Activated CD8-positive, alpha-beta memory T cell treated with anti-CD3 and anti-CD28 coated beads, Interleukin-2, amount 10 ng/mL, durations not matched to agents 7 days and 5 days (primary cell): ENCODE data around the gene GIMAP5. TPM values are rescaled to one million over a fixed set of nuclear protein-coding genes. Genes with fewer than 3 reads are reported as not detected.

ENCODE experiments used
- ATAC-seq: fragments of 150-1000 bp; cut with Tn5 transposase; one replicate; pipeline ENCODE4 v1.10.0; 2021; ENCODE audit warnings: moderate library complexity
- CTCF ChIA-PET: fragments of 350-600 bp; sonication (Branson Sonifier 250); formaldehyde crosslinking; loops from one replicate; lab custom pipeline; 2021; ENCODE audit warnings: antibody characterized with exemption; lab: Charles Lee
- DNase-seq: peaks from one replicate; pipeline ENCODE4 v3.0.0-alpha.2; 2020
- H3K27ac Mint-ChIP-seq: one replicate; pipeline ENCODE4 v1.8.0; 2021; ENCODE audit warnings: mild to moderate bottlenecking, mixed read lengths
- H3K27me3 Mint-ChIP-seq: one replicate; pipeline ENCODE4 v1.8.0; 2021; ENCODE audit warnings: mixed read lengths
- H3K36me3 Mint-ChIP-seq: one replicate; pipeline ENCODE4 v1.8.0; 2021; ENCODE audit warnings: mild to moderate bottlenecking, mixed read lengths
- H3K4me1 Mint-ChIP-seq: one replicate; pipeline ENCODE4 v1.8.0; 2021; ENCODE audit warnings: mixed read lengths
- H3K4me3 Mint-ChIP-seq: one replicate; pipeline ENCODE4 v1.8.0; 2021; ENCODE audit warnings: mild to moderate bottlenecking, moderate library complexity, mixed read lengths
- H3K9me3 Mint-ChIP-seq: one replicate; pipeline ENCODE4 v1.8.0; 2022; ENCODE audit warnings: low read depth, mixed read lengths
- total RNA-seq, 2 experiments: library from RNA; stranded (reverse); gene quantifications; one replicate each; pipeline ENCODE4 v1.2.3, GENCODE V29; 2021

The GIMAP5 gene
- total RNA-seq, 2 experiments from 2014 or later: 41.0 to 42.5 TPM

DNA sequence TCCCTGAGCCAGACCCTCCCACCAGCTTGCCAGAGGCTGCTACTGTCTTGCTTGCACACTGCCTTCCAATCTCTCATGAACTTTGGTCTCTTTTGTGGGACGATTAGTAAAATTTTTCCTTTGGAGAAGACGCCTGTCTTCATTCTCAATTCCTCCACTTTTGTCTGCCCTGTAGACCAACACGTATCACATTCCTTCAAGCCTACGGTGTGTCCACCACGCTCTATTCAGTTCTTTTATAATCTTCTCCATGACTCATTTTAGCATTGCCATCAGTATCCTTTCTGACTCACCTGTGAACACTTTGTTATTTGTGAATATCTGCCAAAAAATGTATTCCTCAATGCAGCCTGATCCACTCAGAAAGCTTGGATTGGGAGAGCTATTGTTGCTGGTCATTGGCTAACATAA is 1.4 kb downstream of the GIMAP5 start:
- DNase-seq: no peak
- H3K27me3 Mint-ChIP-seq: no peaks in the 10 kb centered on the region
- peak overlapping the region; percentile 94 for H3K4me3 Mint-ChIP-seq
- CTCF ChIA-PET: interaction anchor here (0.7 to 3.3 kb wide), 11 partner anchors 8 to 289 kb away, joined by 3 to 24 read pairs (median 4); partner anchors contain the start of genes GIMAP1, GIMAP6 and GIMAP8
- peaks cover 59% of the 10 kb centered on the region for H3K36me3 Mint-ChIP-seq
- ATAC-seq: peak; percentile 31
- H3K27ac Mint-ChIP-seq: peak overlapping the region; percentile 98
- no peaks in the 10 kb centered on the region for H3K9me3 Mint-ChIP-seq
- H3K4me1 Mint-ChIP-seq: peaks cover 83% of the 10 kb centered on the region

DNA sequence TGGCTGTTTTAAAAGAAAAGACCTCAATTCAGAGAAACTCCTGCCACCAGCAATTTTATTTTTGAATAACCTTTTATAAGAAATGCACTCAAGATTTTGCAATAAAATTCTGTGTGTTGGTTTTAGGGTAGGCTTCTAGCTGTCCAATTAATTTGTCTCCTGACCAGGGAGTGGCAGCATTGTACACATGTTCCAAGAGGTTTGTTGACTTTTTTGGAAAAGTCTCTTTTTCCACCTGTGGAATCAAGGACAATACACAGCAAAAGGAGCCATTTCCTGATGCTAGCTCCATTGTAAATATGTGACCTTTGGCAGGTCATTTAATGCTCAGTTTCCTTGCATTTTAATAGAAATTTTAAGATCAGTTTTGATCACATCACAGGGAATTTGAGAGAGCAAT is 1.8 kb downstream of the GIMAP5 start:
- H3K27ac Mint-ChIP-seq: peak overlapping the region; percentile 98
- ATAC-seq: no peak
- H3K36me3 Mint-ChIP-seq: peaks cover 63% of the 10 kb centered on the region

DNA sequence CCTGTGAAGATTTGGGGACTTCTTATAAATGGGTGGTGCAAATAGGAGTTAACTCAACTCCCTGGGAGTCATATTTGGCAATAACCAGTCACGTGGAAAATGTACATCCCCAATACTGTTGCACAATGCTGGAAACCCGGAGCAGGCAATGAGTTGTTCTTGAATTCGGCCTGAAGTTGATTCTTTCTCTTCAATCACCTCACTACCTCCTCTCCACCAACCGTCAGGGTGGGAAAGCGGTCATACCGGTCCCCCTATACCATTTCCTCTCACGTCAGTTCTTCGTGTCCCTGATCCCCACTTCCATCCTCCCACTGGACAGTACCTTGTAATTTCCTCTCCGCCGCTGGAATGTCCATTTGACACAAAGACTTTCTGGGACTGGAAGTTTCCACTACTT is 2.8 kb downstream of the GIMAP5 start:
- CTCF ChIA-PET: interaction anchor here (1.4 to 3.3 kb wide), 4 partner anchors 22 to 289 kb away, joined by 3 to 11 read pairs (median 4); partner anchors contain the start of genes GIMAP1 and GIMAP8

More for the DNA sequence above, 1.8 kb downstream of the GIMAP5 start:
- Mint-ChIP-seq H3K4me3 (peak overlapping the region; percentile 94), H3K27me3 (no peaks in the 10 kb centered on the region), H3K4me1 (peaks cover 82% of the 10 kb centered on the region), H3K9me3 (no peaks in the 10 kb centered on the region)
- no peak for DNase-seq
- CTCF ChIA-PET: interaction anchor here (1.0 to 3.3 kb wide), 9 partner anchors 9 to 290 kb away, joined by 3 to 24 read pairs (median 5); partner anchors contain the start of genes GIMAP1, GIMAP6 and GIMAP8

DNA sequence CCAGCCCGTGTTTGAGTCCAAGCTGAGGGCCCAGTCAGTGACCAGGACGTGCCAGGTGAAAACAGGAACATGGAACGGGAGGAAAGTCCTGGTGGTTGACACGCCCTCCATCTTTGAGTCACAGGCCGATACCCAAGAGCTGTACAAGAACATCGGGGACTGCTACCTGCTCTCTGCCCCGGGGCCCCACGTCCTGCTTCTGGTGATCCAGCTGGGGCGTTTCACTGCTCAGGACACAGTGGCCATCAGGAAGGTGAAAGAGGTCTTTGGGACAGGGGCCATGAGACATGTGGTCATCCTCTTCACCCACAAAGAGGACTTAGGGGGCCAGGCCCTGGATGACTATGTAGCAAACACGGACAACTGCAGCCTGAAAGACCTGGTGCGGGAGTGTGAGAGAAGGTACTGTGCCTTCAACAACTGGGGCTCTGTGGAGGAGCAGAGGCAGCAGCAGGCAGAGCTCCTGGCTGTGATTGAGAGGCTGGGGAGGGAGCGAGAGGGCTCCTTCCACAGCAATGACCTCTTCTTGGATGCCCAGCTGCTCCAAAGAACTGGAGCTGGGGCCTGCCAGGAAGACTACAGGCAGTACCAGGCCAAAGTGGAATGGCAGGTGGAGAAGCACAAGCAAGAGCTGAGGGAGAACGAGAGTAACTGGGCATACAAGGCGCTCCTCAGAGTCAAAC is 5.2 kb downstream of the GIMAP5 start:
- Mint-ChIP-seq H3K4me3 (peak overlapping the region; percentile 94), H3K4me1 (peaks cover 73% of the 10 kb centered on the region), H3K27me3 (no peaks in the 10 kb centered on the region), H3K27ac (peak overlapping the region; percentile 82), H3K36me3 (peaks cover 79% of the 10 kb centered on the region), H3K9me3 (no peaks in the 10 kb centered on the region)
- CTCF ChIA-PET: interaction anchor here (0.8 to 2.3 kb wide), 5 partner anchors 11 to 294 kb away, joined by 3 to 17 read pairs (median 5); partner anchors contain the start of gene GIMAP1
- DNase-seq (no peak), ATAC-seq (no peak)

More for the DNA sequence above, 2.8 kb downstream of the GIMAP5 start:
- no peaks in the 10 kb centered on the region for H3K9me3 Mint-ChIP-seq
- ATAC-seq (no peak), DNase-seq (peak; percentile 67)
- H3K27me3 Mint-ChIP-seq: no peaks in the 10 kb centered on the region
- peaks cover 70% of the 10 kb centered on the region for H3K36me3 Mint-ChIP-seq
- H3K4me1 Mint-ChIP-seq: peaks cover 80% of the 10 kb centered on the region
- H3K4me3 Mint-ChIP-seq: peak overlapping the region; percentile 94
- H3K27ac Mint-ChIP-seq: peak overlapping the region; percentile 82

DNA sequence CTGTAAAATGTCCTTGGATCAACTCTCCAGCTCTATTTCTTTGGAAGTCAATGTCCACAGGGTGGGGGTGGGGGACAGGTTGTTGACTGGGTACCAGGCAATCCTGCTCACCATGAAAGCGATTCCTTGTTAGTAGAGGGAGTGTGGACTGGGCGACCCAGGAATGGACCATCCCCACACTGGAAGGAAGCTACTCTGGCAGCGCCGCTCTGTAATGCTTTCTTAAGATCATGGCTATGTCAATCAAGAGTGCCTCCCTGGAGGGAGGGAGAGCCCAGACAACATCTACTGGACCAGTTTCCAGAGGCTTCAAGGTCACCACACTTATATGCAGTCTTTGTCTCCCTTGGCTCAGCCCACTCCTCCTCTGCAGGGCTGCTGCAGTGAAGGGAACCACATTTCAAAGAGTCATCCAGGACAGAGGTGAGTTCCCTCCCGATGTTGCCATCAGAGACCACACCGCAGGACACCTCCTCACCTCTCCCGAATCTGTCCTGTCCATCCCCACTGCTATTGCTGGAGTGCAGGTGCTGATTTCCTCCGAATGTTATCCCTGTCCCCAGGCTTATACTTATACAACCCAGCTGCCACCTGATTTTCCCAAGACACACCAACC is 6.9 kb downstream of the GIMAP5 start:
- H3K4me1 Mint-ChIP-seq: peaks cover 83% of the 10 kb centered on the region
- peaks cover 64% of the 10 kb centered on the region for H3K36me3 Mint-ChIP-seq
- H3K4me3 Mint-ChIP-seq: no peak overlapping the region
- no peak for DNase-seq
- ATAC-seq: no peak
- CTCF ChIA-PET: interaction anchor here (1.0 to 2.3 kb wide), 3 partner anchors 12 to 295 kb away, joined by 4 to 9 read pairs (median 6); no protein-coding TSS in a partner anchor
- no peaks in the 10 kb centered on the region for H3K9me3 Mint-ChIP-seq
- H3K27me3 Mint-ChIP-seq: no peaks in the 10 kb centered on the region
- H3K27ac Mint-ChIP-seq: peak overlapping the region; percentile 48

DNA sequence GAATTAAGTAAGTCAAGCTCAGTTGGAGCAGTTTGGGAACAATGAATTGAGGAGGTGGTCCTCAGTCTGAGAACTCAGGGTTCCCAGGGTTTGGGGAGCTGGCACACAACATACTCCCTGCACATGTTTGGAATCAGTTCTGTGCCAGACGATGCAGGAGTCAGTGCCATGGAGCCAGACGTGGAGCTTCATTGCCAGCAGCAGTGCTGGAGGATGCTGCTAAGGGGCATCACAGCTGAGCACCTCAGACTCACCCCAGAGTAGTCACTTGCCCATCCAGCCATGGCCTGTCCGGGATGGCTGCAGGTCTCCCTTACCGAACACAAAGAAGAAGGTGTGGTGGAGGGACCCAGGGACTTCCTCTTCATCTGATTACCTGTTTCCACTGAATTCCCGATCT is 7.9 kb downstream of the GIMAP5 start:
- Mint-ChIP-seq H3K36me3 (peaks cover 56% of the 10 kb centered on the region), H3K9me3 (no peaks in the 10 kb centered on the region), H3K27me3 (no peaks in the 10 kb centered on the region), H3K27ac (peak overlapping the region; percentile 61), H3K4me3 (no peak overlapping the region), H3K4me1 (peaks cover 79% of the 10 kb centered on the region)
- no peak for DNase-seq
- no peak for ATAC-seq
- CTCF ChIA-PET: interaction anchor here (0.7 to 2.2 kb wide), 4 partner anchors 11 to 296 kb away, joined by 3 to 9 read pairs (median 4); partner anchors contain the start of genes GIMAP1 and GIMAP6

DNA sequence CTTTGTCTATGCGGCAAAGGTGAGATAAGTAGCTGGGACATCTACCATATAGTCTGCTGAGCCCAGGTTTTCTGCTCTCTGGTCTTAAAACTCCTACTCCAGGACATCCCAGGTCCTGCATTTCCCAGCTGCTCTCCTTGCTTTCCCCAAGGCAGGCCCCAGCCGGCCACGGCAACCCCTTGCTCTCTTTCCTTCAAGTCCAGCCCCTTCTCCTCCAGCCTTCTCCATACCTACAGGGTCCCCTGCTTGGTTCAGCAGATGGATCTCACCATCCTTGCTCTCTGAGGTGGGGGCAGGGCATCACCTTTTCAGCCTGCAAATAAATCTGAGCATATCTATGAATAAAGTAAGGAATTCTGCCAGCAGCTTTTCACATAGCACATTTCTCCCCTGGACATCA is 8.7 kb downstream of the GIMAP5 start:
- Mint-ChIP-seq H3K9me3 (no peaks in the 10 kb centered on the region), H3K4me3 (no peak overlapping the region), H3K36me3 (peaks cover 48% of the 10 kb centered on the region), H3K27me3 (no peaks in the 10 kb centered on the region), H3K4me1 (peaks cover 78% of the 10 kb centered on the region), H3K27ac (peak overlapping the region; percentile 13)
- ATAC-seq (no peak), DNase-seq (no peak)
- CTCF ChIA-PET: interaction anchor here (0.6 to 2.2 kb wide), 5 partner anchors 10 to 297 kb away, joined by 3 to 9 read pairs (median 4); partner anchors contain the start of gene GIMAP6

DNA sequence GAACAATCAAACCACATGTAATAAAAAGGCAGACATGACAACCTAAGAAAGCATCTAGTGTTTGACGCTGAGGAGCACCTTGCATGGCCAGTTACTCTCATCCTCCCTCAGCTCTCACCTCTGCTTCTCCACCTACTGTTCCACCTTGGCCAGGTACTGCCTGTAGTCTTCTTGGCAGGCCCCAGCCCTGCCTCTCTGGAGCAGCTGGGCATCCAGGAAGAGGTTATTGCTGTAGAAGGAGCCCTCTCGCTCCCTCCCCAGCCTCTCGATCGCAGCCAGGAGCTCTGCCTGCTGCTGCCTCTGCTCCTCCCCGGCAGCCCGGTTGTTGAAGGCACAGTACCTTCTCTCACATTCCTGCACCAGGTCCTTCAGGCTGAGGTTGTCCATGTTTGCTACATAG is 9.7 kb downstream of the GIMAP5 start:
- no peaks in the 10 kb centered on the region for H3K9me3 Mint-ChIP-seq
- CTCF ChIA-PET: interaction anchor here (0.7 to 1.8 kb wide), 4 partner anchors 14 to 300 kb away, joined by 3 to 4 read pairs (median 4); no protein-coding TSS in a partner anchor
- ATAC-seq (no peak), DNase-seq (no peak)
- H3K4me3 Mint-ChIP-seq: no peak overlapping the region
- peaks cover 71% of the 10 kb centered on the region for H3K4me1 Mint-ChIP-seq
- peak overlapping the region; percentile 6 for H3K27ac Mint-ChIP-seq
- no peaks in the 10 kb centered on the region for H3K27me3 Mint-ChIP-seq
- H3K36me3 Mint-ChIP-seq: peaks cover 38% of the 10 kb centered on the region

DNA sequence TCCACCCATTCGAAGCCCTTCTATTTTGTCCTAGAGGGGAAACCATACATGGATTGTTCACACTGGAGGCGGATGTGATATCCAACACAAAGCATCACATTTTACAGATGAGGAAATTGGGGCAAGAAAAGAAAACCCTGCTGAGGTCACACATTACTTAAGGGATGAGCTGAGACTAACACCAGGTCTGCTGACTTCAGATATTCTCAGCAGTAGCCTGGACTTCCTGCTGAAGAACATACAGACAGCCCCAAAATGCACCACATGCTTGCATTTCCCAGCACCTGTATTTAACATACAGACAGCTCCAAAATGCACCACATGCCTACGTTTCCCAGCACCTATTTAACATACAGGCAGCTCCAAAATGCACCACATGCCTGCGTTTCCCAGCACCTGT is 11.2 kb downstream of the GIMAP5 start:
- peak; percentile 55 for ATAC-seq
- Mint-ChIP-seq H3K9me3 (no peaks in the 10 kb centered on the region), H3K4me3 (no peak overlapping the region), H3K27me3 (no peaks in the 10 kb centered on the region), H3K4me1 (peaks cover 66% of the 10 kb centered on the region), H3K27ac (no peak overlapping the region), H3K36me3 (peaks cover 23% of the 10 kb centered on the region)
- CTCF ChIA-PET: interaction anchor here (1.2 to 1.6 kb wide), 2 partner anchors 10 to 297 kb away, joined by 3 to 4 read pairs; no protein-coding TSS in a partner anchor
- no peak for DNase-seq

DNA sequence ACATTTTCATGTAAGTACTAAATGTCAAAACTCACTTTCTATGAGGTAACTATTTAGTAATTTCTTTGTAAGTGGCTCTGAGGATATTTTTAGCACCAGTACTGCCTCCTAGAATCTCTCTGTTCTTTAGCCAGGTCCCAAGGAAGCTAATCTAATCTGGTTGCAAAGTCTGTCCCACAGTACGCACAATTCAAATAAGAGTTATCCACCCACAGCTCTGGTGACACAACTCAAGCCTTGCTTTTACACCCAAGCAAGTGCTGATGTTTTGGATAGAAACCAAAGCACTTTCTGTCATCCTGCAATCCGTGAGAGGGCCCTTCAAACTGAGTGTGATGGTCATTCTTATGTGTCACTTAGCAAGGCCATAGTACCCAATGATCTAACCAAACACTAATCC is 14.5 kb downstream of the GIMAP5 start:
- ATAC-seq: no peak
- Mint-ChIP-seq H3K4me1 (peaks cover 72% of the 10 kb centered on the region), H3K27me3 (no peaks in the 10 kb centered on the region), H3K27ac (no peak overlapping the region), H3K36me3 (peaks cover 4% of the 10 kb centered on the region), H3K4me3 (no peak overlapping the region), H3K9me3 (no peaks in the 10 kb centered on the region)
- no peak for DNase-seq
- CTCF ChIA-PET: no interaction called here

DNA sequence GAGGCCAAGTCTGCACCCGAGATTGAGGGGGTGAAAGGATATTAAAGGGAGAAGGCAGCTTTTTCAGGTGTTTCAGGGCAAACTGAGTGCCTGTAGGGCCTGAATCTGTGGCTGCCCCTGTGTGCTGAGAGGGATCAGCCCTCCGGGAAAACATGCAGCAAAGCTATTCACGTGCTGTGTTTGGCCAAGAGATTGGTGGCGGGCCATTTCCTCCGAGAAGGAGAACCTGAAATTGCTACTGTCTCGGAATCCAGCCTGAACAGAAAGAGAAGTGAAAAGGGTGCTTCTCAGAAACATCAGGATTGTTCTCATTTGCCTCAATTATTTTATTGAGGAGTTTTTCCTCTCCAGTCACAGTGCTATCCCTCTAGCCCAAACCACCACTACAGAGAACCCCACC is 16.0 kb downstream of the GIMAP5 start:
- H3K27ac Mint-ChIP-seq: peak overlapping the region; percentile 71
- CTCF ChIA-PET: interaction anchor here (3.9 to 4.7 kb wide), 2 partner anchors 11 to 304 kb away, joined by 17 to 112 read pairs; partner anchors contain the start of gene GIMAP8
- H3K4me1 Mint-ChIP-seq: peaks cover 65% of the 10 kb centered on the region
- ATAC-seq: no peak
- H3K9me3 Mint-ChIP-seq: no peaks in the 10 kb centered on the region
- H3K27me3 Mint-ChIP-seq: no peaks in the 10 kb centered on the region
- no peak for DNase-seq
- H3K36me3 Mint-ChIP-seq: peaks cover 2% of the 10 kb centered on the region
- H3K4me3 Mint-ChIP-seq: no peak overlapping the region

DNA sequence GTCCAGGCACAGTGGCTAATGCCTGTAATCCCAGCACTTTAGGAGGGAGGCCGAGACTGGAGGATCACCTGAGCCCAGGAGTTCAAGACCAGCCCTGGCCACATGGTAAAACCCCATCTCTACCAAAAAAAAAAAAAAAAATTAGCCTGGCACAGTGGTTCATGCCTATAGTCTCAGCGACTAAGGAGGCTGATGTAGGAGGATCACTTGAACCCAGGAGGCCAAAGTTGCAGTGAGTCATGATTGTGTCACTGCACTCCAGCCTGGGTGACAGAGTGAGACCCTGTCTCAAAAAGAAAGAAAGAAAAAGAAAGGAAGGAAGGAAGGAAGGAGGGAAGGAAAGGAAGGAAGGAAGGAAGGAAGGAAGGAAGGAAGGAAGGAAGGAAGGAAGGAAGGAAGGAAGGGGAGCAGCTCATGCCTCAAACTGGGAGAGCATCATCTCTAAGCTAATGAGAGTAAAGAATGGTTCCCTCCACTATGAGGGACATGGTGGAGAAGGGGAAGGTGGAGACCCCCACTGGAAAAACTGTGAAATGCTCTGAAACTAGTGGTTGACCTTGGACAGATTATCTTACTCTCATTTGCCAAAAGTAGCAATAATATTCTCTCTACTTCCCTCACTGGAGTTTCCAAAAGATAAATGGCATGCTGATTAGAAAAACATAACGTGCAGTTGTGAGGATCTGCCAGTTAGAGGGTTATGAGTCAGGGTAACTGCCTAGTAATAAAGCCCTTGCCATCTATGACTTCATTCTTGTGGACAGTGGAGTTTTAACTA is 16.8 kb downstream of the GIMAP5 start:
- CTCF ChIA-PET: interaction anchor here (0.7 to 4.7 kb wide), 11 partner anchors 12 to 333 kb away, joined by 3 to 112 read pairs (median 8); partner anchors contain the start of genes GIMAP1, GIMAP4, GIMAP5 and GIMAP7
- no peaks in the 10 kb centered on the region for H3K9me3 Mint-ChIP-seq
- peak overlapping the region; percentile 97 for H3K27ac Mint-ChIP-seq
- peaks cover 2% of the 10 kb centered on the region for H3K36me3 Mint-ChIP-seq
- peaks cover 58% of the 10 kb centered on the region for H3K4me1 Mint-ChIP-seq
- no peak for DNase-seq
- no peaks in the 10 kb centered on the region for H3K27me3 Mint-ChIP-seq
- ATAC-seq: peak; percentile 45
- no peak overlapping the region for H3K4me3 Mint-ChIP-seq
